Measurements from ENCODE around the gene ACACA. TPM values are rescaled to one million over a fixed set of nuclear protein-coding genes. Genes with fewer than 3 reads are reported as not detected.

Gene ACACA
- total and polyA plus RNA-seq, 9 of the 15 experiments (the other 6 are each of a cell fraction or from before 2014, with no cell fraction given), result 35.9 to 135 (median 88.4) TPM

DNA sequence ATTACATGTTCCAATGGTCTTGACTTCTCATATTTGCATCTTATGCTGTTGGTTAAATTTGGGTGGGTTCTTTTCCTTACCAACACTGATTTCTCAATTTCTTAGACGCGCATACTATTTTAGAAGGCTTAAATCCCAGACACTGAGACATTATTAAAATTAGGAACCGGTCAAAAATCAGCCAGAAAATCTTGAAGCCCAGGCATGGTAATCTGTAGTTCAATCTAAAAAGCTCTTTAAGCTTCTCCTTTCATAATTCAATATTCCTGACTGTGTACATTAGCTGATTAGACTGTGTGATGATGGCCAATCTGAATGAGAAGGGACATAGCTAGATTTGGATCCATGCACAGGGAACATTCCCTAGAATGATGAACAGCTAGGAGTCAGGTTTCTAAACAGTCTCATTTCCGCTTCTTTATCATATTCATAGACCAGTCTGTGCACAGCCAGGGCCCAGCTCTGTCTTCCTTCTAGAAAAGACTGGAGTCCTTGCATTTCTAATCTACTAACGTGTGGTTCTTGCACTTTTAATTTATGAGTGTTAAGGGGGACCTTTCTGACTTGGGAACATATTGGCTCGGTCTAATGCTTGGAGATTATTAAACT is 268.6 kb downstream of the ACACA start:
- no peak overlapping the region for H3K4me2 ChIP-seq (ENCODE audit: insufficient read depth, low read length)
- H3K9ac ChIP-seq (ENCODE audit: insufficient read depth in 1 of 2, low read depth in 2 of 2, low read length in 2 of 2), result no peak overlapping the region
- peaks cover 0 to 16% of the 10 kb centered on the region in 2 experiments; a peak in 3 of 5 replicates for H3K4me1 ChIP-seq (replicated peaks in 1 of 2; ENCODE audit: control insufficient read depth in 2 of 2, insufficient read depth in 2 of 2, low read length in 2 of 2)
- no peaks in the 10 kb centered on the region for H3K27me3 ChIP-seq (ENCODE audit: control insufficient read depth in 2 of 2, insufficient read depth in 2 of 2, low read length in 2 of 2)
- H3K79me2 ChIP-seq (ENCODE audit: control insufficient read depth, insufficient read depth, low read length), result no peaks in the 10 kb centered on the region
- POLR2A ChIA-PET, result no interaction called here
- in situ Hi-C loops (cut with MboI) (no loop called here), intact Hi-C loops (cut with micrococcal nuclease) (no loop called here)
- H3K4me3 ChIP-seq, result no peak overlapping the region
- no peak for FAIRE-seq
- H2AFZ ChIP-seq (ENCODE audit: low read depth, low read length), result no peak overlapping the region
- no peak for DNase-seq (ENCODE audit: extremely low read depth in 1 of 4, low spot score in 3 of 4)
- no peaks in the 10 kb centered on the region for H3K9me3 ChIP-seq (replicated peaks; ENCODE audit: control insufficient read depth, insufficient read depth, low read depth, low read length)
- no peaks in the 10 kb centered on the region for H4K20me1 ChIP-seq (replicated peaks; ENCODE audit: control insufficient read depth, insufficient read depth, low read length)
- ATAC-seq, result no peak
- peaks cover 81% of the 10 kb centered on the region for H3K36me3 ChIP-seq (ENCODE audit: control insufficient read depth, insufficient read depth, low read length)
- no peak for TF ChIP-seq SMAD1 (IDR thresholded peaks at IDR 0.05; ENCODE audit: low read depth, low read length, partially characterized antibody)
- TF ChIP-seq PURB (CRISPR knock-in tag; IDR thresholded peaks at IDR 0.05; ENCODE audit: low read depth), result no peak
- TF ChIP-seq DNMT1 (IDR thresholded peaks at IDR 0.05), result no peak
- TF ChIP-seq ZNF75A (CRISPR knock-in tag; IDR thresholded peaks at IDR 0.05), result no peak
- TF ChIP-seq, protein P1, sequence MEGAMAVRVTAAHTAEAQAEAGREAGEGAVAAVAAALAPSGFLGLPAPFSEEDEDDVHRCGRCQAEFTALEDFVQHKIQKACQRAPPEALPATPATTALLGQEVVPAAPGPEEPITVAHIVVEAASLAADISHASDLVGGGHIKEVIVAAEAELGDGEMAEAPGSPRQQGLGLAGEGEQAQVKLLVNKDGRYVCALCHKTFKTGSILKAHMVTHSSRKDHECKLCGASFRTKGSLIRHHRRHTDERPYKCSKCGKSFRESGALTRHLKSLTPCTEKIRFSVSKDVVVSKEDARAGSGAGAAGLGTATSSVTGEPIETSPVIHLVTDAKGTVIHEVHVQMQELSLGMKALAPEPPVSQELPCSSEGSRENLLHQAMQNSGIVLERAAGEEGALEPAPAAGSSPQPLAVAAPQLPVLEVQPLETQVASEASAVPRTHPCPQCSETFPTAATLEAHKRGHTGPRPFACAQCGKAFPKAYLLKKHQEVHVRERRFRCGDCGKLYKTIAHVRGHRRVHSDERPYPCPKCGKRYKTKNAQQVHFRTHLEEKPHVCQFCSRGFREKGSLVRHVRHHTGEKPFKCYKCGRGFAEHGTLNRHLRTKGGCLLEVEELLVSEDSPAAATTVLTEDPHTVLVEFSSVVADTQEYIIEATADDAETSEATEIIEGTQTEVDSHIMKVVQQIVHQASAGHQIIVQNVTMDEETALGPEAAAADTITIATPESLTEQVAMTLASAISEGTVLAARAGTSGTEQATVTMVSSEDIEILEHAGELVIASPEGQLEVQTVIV (CRISPR knock-in tag; IDR thresholded peaks at IDR 0.05; ENCODE audit: borderline replicate concordance), result no peak
- TF ChIP-seq ZBTB9 (CRISPR knock-in tag; IDR thresholded peaks at IDR 0.05), result no peak
- no peak for TF ChIP-seq BACH1 (tag; IDR thresholded peaks at IDR 0.05)
- no peak for TF ChIP-seq LCOR (CRISPR knock-in tag; IDR thresholded peaks at IDR 0.05)
- no TSS peak for BruUV-seq (replicated peaks)
- CTCF ChIA-PET (ENCODE audit: low intra/inter-chr PET ratio), result no interaction called here
- 84% methylated on average over 6 of the region's 6 CpGs for WGBS (ENCODE audit: insufficient coverage, low coverage, missing lambda C conversion rate)
- H3K27ac ChIP-seq (ENCODE audit: extremely low read depth, low read depth, low read length), result no peak overlapping the region
- H3K9me1 ChIP-seq (ENCODE audit: control insufficient read depth, insufficient read depth, low read length), result no peaks in the 10 kb centered on the region

Data from K562 (cell line).